Nephron progenitor cell (in vitro differentiated cells): ENCODE results near the gene SLC35F6.
A peak's percentile ranks its signal among the peaks of the same experiment; 100 is the strongest.

Experiments used
- DNase-seq: peaks from one replicate; pipeline ENCODE4 v3.0.0; 2021
- H3K27ac Mint-ChIP-seq: 2 replicates; pipeline ENCODE4 v1.8.0; 2021; ENCODE audit warnings: mild to moderate bottlenecking, moderate library complexity, mixed read lengths
- H3K27me3 Mint-ChIP-seq: 2 replicates; pipeline ENCODE4 v1.8.0; 2021; ENCODE audit warnings: mild to moderate bottlenecking, low read depth, mixed read lengths; ENCODE audit not compliant: poor library complexity
- H3K36me3 Mint-ChIP-seq: 2 replicates; pipeline ENCODE4 v1.8.0; 2021; ENCODE audit warnings: low read depth, mixed read lengths
- H3K4me1 Mint-ChIP-seq: 2 replicates; pipeline ENCODE4 v1.8.0; 2021; ENCODE audit warnings: mixed read lengths
- H3K4me3 Mint-ChIP-seq: 2 replicates; pipeline ENCODE4 v1.8.0; 2021; ENCODE audit warnings: mild to moderate bottlenecking, moderate library complexity, mixed read lengths
- H3K9me3 Mint-ChIP-seq: 2 replicates; pipeline ENCODE4 v1.8.0; 2021; ENCODE audit warnings: mild to moderate bottlenecking, moderate library complexity, mixed read lengths
- CTCF ChIP-seq: fragments of 200-600 bp; sonication (generic); IDR thresholded peaks from 2 replicates; pipeline ENCODE4 v1.5.0; 2021; ENCODE audit warnings: antibody characterized with exemption

The SLC35F6 gene

GRCh38 chr2:26805241-26805676 is 41.2 kb downstream of the SLC35F6 start:
- peaks cover 18% of the 10 kb centered on the region for H3K36me3 Mint-ChIP-seq
- peaks cover 20% of the 10 kb centered on the region for H3K4me1 Mint-ChIP-seq
- H3K27ac Mint-ChIP-seq: peak overlapping the region; percentile 78
- H3K27me3 Mint-ChIP-seq: peaks cover 6% of the 10 kb centered on the region
- no peak for DNase-seq
- no peak overlapping the region for H3K4me3 Mint-ChIP-seq
- no peaks in the 10 kb centered on the region for H3K9me3 Mint-ChIP-seq
- no peak for TF ChIP-seq CTCF

DNA sequence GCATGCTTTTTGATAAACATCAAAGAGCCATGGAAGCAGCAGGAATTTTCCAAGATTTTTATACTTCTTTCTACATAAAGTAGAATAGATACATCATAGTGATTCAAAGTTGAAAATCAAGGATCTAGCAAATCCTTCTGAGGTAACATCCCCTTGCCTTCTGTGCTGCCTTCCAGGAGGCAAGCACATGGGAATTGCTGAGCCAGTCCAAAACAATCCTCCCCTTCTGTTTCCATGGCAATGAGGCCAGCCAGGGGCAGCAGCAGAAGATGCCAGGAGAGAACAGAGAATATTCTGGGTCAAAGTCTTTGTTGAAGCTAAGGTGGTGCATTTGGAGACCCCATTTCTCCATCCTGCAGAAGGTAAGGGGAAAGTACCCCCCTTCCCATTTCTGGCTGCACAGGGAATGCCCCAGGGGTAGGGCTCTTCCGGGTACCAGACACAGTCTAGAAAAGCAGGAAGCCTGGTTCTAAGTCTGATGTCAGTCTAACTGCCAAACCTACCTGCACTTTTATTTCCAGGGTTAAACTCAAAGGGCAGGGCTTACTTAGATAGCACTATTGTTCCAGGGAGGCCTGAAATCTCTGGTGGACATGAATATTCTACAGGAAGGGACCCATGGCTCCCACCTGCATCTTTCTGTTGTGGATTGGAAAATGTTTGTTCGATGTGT is 43.8 kb downstream of the SLC35F6 start:
- H3K4me1 Mint-ChIP-seq: peaks cover 43% of the 10 kb centered on the region
- no peak for TF ChIP-seq CTCF
- no peak overlapping the region for H3K27ac Mint-ChIP-seq
- DNase-seq: peak; percentile 27
- H3K36me3 Mint-ChIP-seq: no peaks in the 10 kb centered on the region
- H3K4me3 Mint-ChIP-seq: no peak overlapping the region
- H3K9me3 Mint-ChIP-seq: no peaks in the 10 kb centered on the region
- H3K27me3 Mint-ChIP-seq: peaks cover 6% of the 10 kb centered on the region

DNA sequence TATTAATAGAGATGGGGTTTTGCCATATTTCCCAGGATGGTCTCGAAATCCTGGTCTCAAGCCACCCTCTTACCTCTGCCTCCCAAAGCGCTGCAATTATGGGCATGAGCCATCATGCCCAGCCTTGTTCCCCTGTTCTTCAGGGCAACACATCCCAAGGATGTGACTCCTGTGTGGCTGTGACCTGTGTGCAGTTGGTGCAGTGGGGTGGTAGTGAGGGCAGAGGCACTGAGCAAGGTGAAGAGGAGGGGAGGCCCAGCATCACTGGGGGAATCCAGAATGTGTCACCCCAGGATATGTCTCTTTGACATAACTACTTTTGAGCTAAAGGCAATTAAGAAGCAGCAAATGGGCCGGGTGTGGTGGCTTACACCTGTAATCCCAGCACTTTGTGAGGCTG is 45.1 kb downstream of the SLC35F6 start:
- Mint-ChIP-seq H3K27ac (no peak overlapping the region), H3K4me1 (peaks cover 44% of the 10 kb centered on the region), H3K36me3 (no peaks in the 10 kb centered on the region), H3K27me3 (peaks cover 12% of the 10 kb centered on the region), H3K4me3 (no peak overlapping the region), H3K9me3 (no peaks in the 10 kb centered on the region)
- no peak for DNase-seq
- no peak for TF ChIP-seq CTCF

GRCh38 chr2:26809876-26810577 is 45.9 kb downstream of the SLC35F6 start:
- TF ChIP-seq CTCF: no peak
- peaks cover 12% of the 10 kb centered on the region for H3K27me3 Mint-ChIP-seq
- peaks cover 45% of the 10 kb centered on the region for H3K4me1 Mint-ChIP-seq
- H3K27ac Mint-ChIP-seq: peak overlapping the region; percentile 1
- DNase-seq: no peak
- H3K4me3 Mint-ChIP-seq: no peak overlapping the region
- H3K36me3 Mint-ChIP-seq: no peaks in the 10 kb centered on the region
- H3K9me3 Mint-ChIP-seq: peaks cover 2% of the 10 kb centered on the region

DNA sequence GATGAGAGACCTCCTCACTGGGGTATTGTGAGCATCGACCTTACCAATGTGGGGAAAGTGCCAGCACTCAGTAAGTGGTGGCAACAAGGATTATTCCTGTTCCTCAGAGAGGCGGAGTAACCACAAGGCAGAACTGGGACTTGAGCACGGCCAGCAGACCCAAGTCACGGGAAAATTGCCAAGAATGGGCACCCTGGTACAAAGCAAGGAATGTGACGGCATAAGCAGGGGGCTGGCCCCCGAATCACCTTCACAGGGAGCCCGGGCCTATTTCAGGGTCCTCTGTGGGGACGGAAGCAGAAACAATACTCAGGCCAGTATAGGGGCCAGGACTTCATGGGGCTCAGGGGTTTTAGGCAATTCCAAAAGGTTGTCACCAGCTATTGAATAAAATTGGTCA is 47.2 kb downstream of the SLC35F6 start:
- Mint-ChIP-seq H3K36me3 (no peaks in the 10 kb centered on the region), H3K27ac (no peak overlapping the region), H3K27me3 (peaks cover 15% of the 10 kb centered on the region), H3K4me3 (no peak overlapping the region), H3K4me1 (peaks cover 57% of the 10 kb centered on the region), H3K9me3 (peaks cover 6% of the 10 kb centered on the region)
- no peak for TF ChIP-seq CTCF
- DNase-seq: no peak
